ENCODE results near the gene SATB2. TPM values are rescaled to one million over a fixed set of nuclear protein-coding genes. Genes with fewer than 3 reads are reported as not detected.
A peak's percentile ranks its signal among the peaks of the same experiment; 100 is the strongest.

SATB2 gene
- total and polyA plus RNA-seq, 4 donors = 0.47 to 3.7 (median 1.8) TPM

DNA sequence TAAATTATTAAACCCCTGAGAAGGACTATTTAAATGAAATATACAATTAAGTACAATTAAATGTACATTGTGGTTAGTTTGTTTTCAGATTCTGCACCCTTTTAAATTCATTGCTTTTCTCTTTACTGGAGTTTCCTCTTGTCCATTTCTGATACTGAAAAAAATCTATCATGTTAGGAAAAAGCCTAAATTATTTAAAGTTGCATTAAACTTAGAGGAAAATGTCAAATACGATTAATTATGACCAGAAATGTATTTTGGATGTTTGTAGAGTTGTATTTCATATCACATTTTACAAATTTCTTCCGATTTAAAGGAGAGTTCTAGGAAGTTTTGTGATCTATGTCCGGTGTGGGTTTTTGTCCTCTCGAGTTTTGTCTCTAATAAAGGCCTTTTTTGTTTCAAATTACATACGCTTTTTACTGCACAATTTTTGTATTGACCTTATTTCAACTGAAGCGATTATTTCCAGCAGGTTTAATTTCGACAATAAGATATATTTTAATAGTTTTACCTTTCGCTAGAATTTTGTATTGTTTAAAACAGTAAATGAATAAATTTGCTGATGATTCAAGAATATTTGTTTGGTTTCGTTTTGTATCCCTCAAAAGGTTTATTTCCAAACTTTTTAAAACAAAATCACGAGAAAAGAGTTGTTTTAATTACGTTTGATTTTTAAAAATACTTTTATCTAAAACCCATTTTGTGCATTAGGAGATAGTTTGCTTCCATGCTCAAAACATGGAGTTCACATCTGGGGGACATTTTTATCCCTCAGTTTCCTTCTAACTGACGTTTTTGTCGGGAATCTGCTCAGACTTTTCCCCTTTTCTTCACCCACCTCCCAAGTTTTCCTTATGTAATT is 3.3 kb upstream of the SATB2 start:
- H3K27ac ChIP-seq (ENCODE audit: low read depth in 1 of 2, low read length in 1 of 2) = no peak overlapping the region
- WGBS, 2 donors = 14 to 19% methylated on average over 13 of the region's 13 CpGs
- peaks cover 8 to 80% (median 70%) of the 10 kb centered on the region in 3 donors for H3K27me3 ChIP-seq (ENCODE audit: control insufficient read depth in 3 of 3, insufficient read depth in 3 of 3, low read length in 2 of 3)
- TF ChIP-seq, protein P1, sequence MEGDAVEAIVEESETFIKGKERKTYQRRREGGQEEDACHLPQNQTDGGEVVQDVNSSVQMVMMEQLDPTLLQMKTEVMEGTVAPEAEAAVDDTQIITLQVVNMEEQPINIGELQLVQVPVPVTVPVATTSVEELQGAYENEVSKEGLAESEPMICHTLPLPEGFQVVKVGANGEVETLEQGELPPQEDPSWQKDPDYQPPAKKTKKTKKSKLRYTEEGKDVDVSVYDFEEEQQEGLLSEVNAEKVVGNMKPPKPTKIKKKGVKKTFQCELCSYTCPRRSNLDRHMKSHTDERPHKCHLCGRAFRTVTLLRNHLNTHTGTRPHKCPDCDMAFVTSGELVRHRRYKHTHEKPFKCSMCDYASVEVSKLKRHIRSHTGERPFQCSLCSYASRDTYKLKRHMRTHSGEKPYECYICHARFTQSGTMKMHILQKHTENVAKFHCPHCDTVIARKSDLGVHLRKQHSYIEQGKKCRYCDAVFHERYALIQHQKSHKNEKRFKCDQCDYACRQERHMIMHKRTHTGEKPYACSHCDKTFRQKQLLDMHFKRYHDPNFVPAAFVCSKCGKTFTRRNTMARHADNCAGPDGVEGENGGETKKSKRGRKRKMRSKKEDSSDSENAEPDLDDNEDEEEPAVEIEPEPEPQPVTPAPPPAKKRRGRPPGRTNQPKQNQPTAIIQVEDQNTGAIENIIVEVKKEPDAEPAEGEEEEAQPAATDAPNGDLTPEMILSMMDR (IDR thresholded peaks at IDR 0.05; ENCODE audit: control extremely low read depth, extremely low read depth) = no peak
- H3K36me3 ChIP-seq (ENCODE audit: control insufficient read depth in 4 of 4, insufficient read depth in 4 of 4, low read length in 4 of 4) = no peaks in the 10 kb centered on the region
- no peak for ATAC-seq (ENCODE audit: insufficient read depth, low FRiP score)
- peak in 2 of 3 donors; percentile 52 to 75 for DNase-seq
- H3K4me1 ChIP-seq (ENCODE audit: control insufficient read depth in 5 of 5, insufficient read depth in 5 of 5, low read length in 5 of 5) = peaks cover 5 to 33% (median 15%) of the 10 kb centered on the region in 5 donors
- no peak overlapping the region for H3K9ac ChIP-seq (ENCODE audit: insufficient read depth in 1 of 2, low read length in 2 of 2)
- H3K9me3 ChIP-seq (ENCODE audit: control insufficient read depth in 4 of 4, insufficient read depth in 3 of 4, low read length in 3 of 4) = peaks cover 0 to 6% (median 0%) of the 10 kb centered on the region in 4 donors
- no peak overlapping the region for H3K4me3 ChIP-seq

DNA sequence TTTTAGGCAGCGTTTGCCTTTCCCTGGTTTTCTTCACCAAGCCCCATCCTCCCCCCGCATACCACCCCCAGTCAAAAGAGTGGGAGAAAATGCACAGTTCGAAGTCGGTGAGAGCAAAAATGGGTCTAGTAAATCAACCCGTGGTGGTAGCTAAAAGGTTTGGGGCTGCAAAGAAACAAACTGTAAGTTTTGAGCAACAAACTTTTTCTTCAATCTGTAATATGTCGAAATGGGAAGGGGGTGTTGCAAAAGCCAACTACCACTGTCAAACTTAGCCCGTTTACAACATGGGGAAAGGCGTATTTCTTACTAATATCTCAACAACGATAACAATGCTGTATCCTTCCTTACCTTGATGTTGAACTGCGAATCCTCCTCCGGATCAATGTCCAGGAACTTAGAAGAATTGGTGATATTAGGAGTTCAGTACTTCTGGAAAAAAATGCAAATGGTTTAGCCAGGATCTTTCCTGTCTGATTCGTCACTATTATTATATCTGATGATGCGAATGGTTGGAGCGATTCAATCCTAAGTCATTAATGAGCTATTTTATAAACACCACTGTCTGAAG is 2.4 kb upstream of the SATB2 start:
- peak in 1 of 3 donors; percentile 60 for DNase-seq
- Histone ChIP-seq H3K4me3 (no peak overlapping the region), H3K36me3 (ENCODE audit: control insufficient read depth in 4 of 4, insufficient read depth in 4 of 4, low read length in 4 of 4) (no peaks in the 10 kb centered on the region), H3K9me3 (ENCODE audit: control insufficient read depth in 4 of 4, insufficient read depth in 3 of 4, low read length in 3 of 4) (peaks cover 0 to 9% (median 0%) of the 10 kb centered on the region in 4 donors), H3K9ac (ENCODE audit: insufficient read depth in 1 of 2, low read length in 2 of 2) (no peak overlapping the region), H3K4me1 (ENCODE audit: control insufficient read depth in 5 of 5, insufficient read depth in 5 of 5, low read length in 5 of 5) (peaks cover 5 to 39% (median 15%) of the 10 kb centered on the region in 5 donors), H3K27ac (ENCODE audit: low read depth in 1 of 2, low read length in 1 of 2) (no peak overlapping the region), H3K27me3 (ENCODE audit: control insufficient read depth in 3 of 3, insufficient read depth in 3 of 3, low read length in 2 of 3) (peaks cover 8 to 76% (median 67%) of the 10 kb centered on the region in 3 donors)
- no peak for ATAC-seq (ENCODE audit: insufficient read depth, low FRiP score)
- WGBS, 2 donors = 8 to 11% methylated on average over 14 of the region's 14 CpGs
- TF ChIP-seq, protein P1 (IDR thresholded peaks at IDR 0.05; ENCODE audit: control extremely low read depth, extremely low read depth) = no peak

DNA sequence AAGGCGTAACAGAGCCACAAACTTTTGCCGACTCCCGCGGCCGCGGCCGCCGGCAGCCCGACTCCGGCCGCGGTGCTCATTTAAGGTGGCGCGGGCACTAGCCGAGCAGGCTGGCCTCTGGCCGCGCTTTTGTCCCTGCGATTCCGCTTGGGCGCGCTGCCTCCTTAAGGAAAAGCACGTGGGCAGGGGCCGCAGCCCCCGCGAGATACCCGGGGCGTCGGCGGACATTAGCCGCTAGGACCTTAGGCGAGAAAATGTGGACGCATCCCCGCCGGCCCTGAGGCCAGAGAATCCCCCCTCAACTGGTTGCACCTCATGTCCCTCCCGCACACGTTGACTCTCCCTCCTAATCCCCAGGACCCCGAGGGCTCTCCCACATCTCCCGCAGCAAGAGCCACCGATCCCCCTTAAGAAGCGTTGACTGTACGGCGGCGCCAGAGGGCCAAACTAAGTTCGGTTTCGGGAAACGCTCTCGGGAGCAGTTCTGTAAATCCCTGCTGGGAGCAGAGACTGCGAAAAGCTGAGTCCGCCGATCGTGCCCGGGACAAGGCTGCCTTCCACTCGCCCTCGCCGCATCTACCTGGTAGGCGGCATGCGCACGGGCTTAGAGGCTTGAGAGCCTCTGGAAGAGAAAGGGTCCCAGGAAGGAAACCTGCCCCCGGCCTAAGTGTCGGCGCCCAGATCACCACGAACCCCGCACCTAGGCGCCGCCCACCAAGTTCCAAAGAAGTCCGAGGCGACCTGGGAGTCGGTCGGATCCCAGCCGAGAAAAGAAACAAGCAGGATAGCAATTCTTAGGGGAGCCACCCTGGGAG is 1.8 kb upstream of the SATB2 start:
- DNase-seq (peak; percentile 95 to 98 (median 97)), ATAC-seq (ENCODE audit: insufficient read depth, low FRiP score) (peak; percentile 87)
- H3K36me3 ChIP-seq (ENCODE audit: control insufficient read depth in 4 of 4, insufficient read depth in 4 of 4, low read length in 4 of 4) = no peaks in the 10 kb centered on the region
- H3K27ac ChIP-seq (ENCODE audit: low read depth in 1 of 2, low read length in 1 of 2) = peak overlapping the region in 1 of 2 donors; percentile 74
- WGBS, 2 donors = 0 to 1% methylated on average over 64 to 70 of the region's 70 CpGs
- peak overlapping the region; percentile 94 for H3K4me3 ChIP-seq
- peaks cover 5 to 36% (median 15%) of the 10 kb centered on the region in 5 donors for H3K4me1 ChIP-seq (ENCODE audit: control insufficient read depth in 5 of 5, insufficient read depth in 5 of 5, low read length in 5 of 5)
- TF ChIP-seq, protein P1 (IDR thresholded peaks at IDR 0.05; ENCODE audit: control extremely low read depth, extremely low read depth) = no peak
- H3K27me3 ChIP-seq (ENCODE audit: control insufficient read depth in 3 of 3, insufficient read depth in 3 of 3, low read length in 2 of 3) = peaks cover 8 to 76% (median 67%) of the 10 kb centered on the region in 3 donors
- H3K9ac ChIP-seq (ENCODE audit: insufficient read depth in 1 of 2, low read length in 2 of 2) = peak overlapping the region in 1 of 2 donors; percentile 70
- peaks cover 0 to 7% (median 0%) of the 10 kb centered on the region in 4 donors for H3K9me3 ChIP-seq (ENCODE audit: control insufficient read depth in 4 of 4, insufficient read depth in 3 of 4, low read length in 3 of 4)

Data from lung (tissue), 12 donors.